Smooth muscle cell of the pulmonary artery (primary cell): ENCODE results near the gene GOLGA8A. TPM values are rescaled to one million over a fixed set of nuclear protein-coding genes. Genes with fewer than 3 reads are reported as not detected.

Source experiments
- total RNA-seq: library from RNA; depleted of rRNA; stranded (reverse); fragments of >200 nt; gene quantifications from 2 replicates; pipeline ENCODE4 v1.2.3, GENCODE V29; 2014

The GOLGA8A gene
- total RNA-seq: 20.2 and 33.6 TPM in 2 replicates

GRCh38 chr15:34437687-34438086, at the start of gene GOLGA8A:
Gene GOLGA8A (minus strand): TSS chr15:34437808. CDS start chr15:34389691, 48,117 bp downstream.

Other genes with a start within 250 kb of the GOLGA8A start
- 31.6 and 35.9 TPM in 2 replicates for gene KATNBL1, start 227.7 kb downstream of the GOLGA8A start, total RNA-seq
- gene EMC4, start 212.8 kb downstream of the GOLGA8A start, total RNA-seq: 155 and 182 TPM in 2 replicates
- gene SLC12A6, start 100.0 kb downstream of the GOLGA8A start, total RNA-seq: 42.4 and 46.1 TPM in 2 replicates
- 132 and 166 TPM in 2 replicates for gene NOP10, start 94.7 kb downstream of the GOLGA8A start, total RNA-seq
- gene NUTM1, start 94.5 kb downstream of the GOLGA8A start, total RNA-seq: not detected in 2 replicates
- gene LPCAT4, start 70.6 kb downstream of the GOLGA8A start, total RNA-seq: 10.0 and 19.6 TPM in 2 replicates
- gene GOLGA8B, start 145.8 kb upstream of the GOLGA8A start, total RNA-seq: 14.3 and 28.7 TPM in 2 replicates